HepG2 (cell line): ENCODE results near the gene RNF222. TPM values are rescaled to one million over a fixed set of nuclear protein-coding genes. Genes with fewer than 3 reads are reported as not detected.

Experiments used
- MTA1 ChIP-seq: sonication (generic); formaldehyde crosslinking; IDR thresholded peaks from 2 replicates; pipeline ENCODE4 v1.4.0; 2020; ENCODE audit warnings: missing genetic modification reagents, mild to moderate bottlenecking, borderline replicate concordance
- SP4 ChIP-seq: sonication (generic); formaldehyde crosslinking; IDR thresholded peaks from 2 replicates; pipeline ENCODE4 v1.8.1; 2023; ENCODE audit warnings: mild to moderate bottlenecking, missing genetic modification reagents
- SSRP1 ChIP-seq: IDR thresholded peaks from 2 replicates; pipeline ENCODE4 v1.6.1; 2016; ENCODE audit warnings: control low read depth
- TCF12 ChIP-seq, 2 experiments: fragments of 450-650 bp in 1 of 2; sonication (generic) in 1 of 2; formaldehyde crosslinking in 1 of 2; IDR thresholded peaks; 2 replicates each; pipeline versions ENCODE4 v1.6.1 to v1.8.0; 2017 to 2022; ENCODE audit warnings: antibody characterized with exemption in 1 of 2, mild to moderate bottlenecking in 1 of 2, missing genetic modification reagents in 1 of 2, moderate library complexity in 1 of 2
- ZNF780A ChIP-seq: sonication (generic); formaldehyde crosslinking; IDR thresholded peaks from 2 replicates; pipeline ENCODE4 v1.8.0; 2022; ENCODE audit warnings: mild to moderate bottlenecking, missing genetic modification reagents, moderate library complexity
- ZSCAN22 ChIP-seq: sonication (generic); formaldehyde crosslinking; IDR thresholded peaks from 2 replicates; pipeline ENCODE4 v1.4.0; 2020; ENCODE audit warnings: mild to moderate bottlenecking, missing genetic modification reagents
- polyA plus RNA-seq, 8 experiments: library from polyadenylated mRNA; depleted of rRNA in 3 of 8; stranded (reverse) in 7 of 8; unstranded in 1 of 8; fragments of >200 nt; fragmentation: Illumina TruSeq in 4 of 8; extraction: Trizol in 4 of 8; gene quantifications; 2 replicates each; pipeline versions ENCODE4 v1.2.1 to v1.2.3, GENCODE V29; 2011 to 2016; ENCODE audit warnings: low read depth in 4 of 8, missing spikeins in 1 of 8, mixed read lengths in 1 of 8; ENCODE audit not compliant: insufficient read depth in 1 of 8
- total RNA-seq, 5 experiments: library from RNA; depleted of rRNA; stranded (reverse); fragments of >200 nt; fragmentation: Illumina TruSeq; extraction: Trizol; gene quantifications; 2 replicates each; pipeline ENCODE4 v1.2.3, GENCODE V29; 2016; ENCODE audit warnings: low read depth in 1 of 5
- TF ChIP-seq, protein P1 (sequence below), 2 experiments: sonication (generic) in 1 of 2; formaldehyde crosslinking in 1 of 2; IDR thresholded peaks; 2 replicates each; pipeline versions ENCODE4 v1.6.1 to v1.9.0; 2014 to 2022; ENCODE audit warnings: antibody characterized with exemption in 1 of 2, borderline replicate concordance in 1 of 2, inconsistent platforms in 1 of 2, low read depth in 1 of 2, missing genetic modification reagents in 1 of 2
- TF ChIP-seq, protein P2 (sequence below), 2 experiments: IDR thresholded peaks; 2 replicates each; pipeline ENCODE4 v1.6.1; 2011 to 2012; ENCODE audit warnings: low read length in 2 of 2, borderline replicate concordance in 1 of 2, low read depth in 1 of 2, mild to moderate bottlenecking in 1 of 2, moderate library complexity in 1 of 2
- TF ChIP-seq, protein P3 (sequence below): sonication (generic); formaldehyde crosslinking; IDR thresholded peaks from 2 replicates; pipeline ENCODE4 v1.4.0; 2020; ENCODE audit warnings: mild to moderate bottlenecking, missing genetic modification reagents

RNF222 gene
- total and polyA plus RNA-seq, 2 of the 13 experiments (the other 11 are each of a cell fraction or from before 2014, with no cell fraction given): not detected

DNA sequence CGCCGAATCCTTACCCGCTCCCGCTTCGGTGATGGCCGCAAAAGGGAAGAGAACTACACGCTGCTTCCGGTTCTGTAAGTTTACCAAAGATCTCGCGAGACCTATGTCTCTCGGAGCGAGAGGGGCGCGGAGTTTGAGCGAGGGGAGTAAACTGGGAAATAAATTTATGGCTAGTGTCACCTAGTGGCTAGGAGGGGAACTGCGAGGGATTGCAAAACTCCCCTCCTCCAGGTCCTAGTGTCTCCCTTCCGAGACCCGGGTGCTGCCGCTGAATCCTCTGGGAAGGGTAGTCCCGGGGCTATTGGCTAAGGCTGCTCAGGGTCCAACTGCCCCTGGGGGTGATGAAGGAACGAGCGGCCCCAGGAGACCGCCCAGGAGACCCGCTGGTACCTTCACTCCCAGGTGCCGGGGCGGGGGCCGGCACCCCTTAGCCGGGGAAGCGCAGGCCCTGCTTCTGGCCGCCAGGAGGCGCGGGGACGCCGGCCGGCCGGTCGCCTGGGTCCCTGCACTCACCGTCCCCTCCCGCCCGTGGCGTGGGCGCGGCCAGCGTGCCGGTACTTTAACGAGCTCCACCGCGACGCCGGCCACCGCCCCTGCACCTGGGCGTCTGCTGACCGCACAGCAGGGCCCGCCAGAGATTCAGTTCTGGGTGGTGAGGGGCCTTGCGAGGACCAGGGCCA, 14.3 kb downstream of the RNF222 start, which contains the start of gene RPL26 (continued):
- TF ChIP-seq, protein P1, sequence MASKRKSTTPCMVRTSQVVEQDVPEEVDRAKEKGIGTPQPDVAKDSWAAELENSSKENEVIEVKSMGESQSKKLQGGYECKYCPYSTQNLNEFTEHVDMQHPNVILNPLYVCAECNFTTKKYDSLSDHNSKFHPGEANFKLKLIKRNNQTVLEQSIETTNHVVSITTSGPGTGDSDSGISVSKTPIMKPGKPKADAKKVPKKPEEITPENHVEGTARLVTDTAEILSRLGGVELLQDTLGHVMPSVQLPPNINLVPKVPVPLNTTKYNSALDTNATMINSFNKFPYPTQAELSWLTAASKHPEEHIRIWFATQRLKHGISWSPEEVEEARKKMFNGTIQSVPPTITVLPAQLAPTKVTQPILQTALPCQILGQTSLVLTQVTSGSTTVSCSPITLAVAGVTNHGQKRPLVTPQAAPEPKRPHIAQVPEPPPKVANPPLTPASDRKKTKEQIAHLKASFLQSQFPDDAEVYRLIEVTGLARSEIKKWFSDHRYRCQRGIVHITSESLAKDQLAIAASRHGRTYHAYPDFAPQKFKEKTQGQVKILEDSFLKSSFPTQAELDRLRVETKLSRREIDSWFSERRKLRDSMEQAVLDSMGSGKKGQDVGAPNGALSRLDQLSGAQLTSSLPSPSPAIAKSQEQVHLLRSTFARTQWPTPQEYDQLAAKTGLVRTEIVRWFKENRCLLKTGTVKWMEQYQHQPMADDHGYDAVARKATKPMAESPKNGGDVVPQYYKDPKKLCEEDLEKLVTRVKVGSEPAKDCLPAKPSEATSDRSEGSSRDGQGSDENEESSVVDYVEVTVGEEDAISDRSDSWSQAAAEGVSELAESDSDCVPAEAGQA (IDR thresholded peaks at IDR 0.05; ENCODE audit: low read depth): no peak
- TF ChIP-seq, protein P1 (CRISPR knock-in tag; IDR thresholded peaks at IDR 0.05; ENCODE audit: borderline replicate concordance): no peak
- TF ChIP-seq, protein P2, sequence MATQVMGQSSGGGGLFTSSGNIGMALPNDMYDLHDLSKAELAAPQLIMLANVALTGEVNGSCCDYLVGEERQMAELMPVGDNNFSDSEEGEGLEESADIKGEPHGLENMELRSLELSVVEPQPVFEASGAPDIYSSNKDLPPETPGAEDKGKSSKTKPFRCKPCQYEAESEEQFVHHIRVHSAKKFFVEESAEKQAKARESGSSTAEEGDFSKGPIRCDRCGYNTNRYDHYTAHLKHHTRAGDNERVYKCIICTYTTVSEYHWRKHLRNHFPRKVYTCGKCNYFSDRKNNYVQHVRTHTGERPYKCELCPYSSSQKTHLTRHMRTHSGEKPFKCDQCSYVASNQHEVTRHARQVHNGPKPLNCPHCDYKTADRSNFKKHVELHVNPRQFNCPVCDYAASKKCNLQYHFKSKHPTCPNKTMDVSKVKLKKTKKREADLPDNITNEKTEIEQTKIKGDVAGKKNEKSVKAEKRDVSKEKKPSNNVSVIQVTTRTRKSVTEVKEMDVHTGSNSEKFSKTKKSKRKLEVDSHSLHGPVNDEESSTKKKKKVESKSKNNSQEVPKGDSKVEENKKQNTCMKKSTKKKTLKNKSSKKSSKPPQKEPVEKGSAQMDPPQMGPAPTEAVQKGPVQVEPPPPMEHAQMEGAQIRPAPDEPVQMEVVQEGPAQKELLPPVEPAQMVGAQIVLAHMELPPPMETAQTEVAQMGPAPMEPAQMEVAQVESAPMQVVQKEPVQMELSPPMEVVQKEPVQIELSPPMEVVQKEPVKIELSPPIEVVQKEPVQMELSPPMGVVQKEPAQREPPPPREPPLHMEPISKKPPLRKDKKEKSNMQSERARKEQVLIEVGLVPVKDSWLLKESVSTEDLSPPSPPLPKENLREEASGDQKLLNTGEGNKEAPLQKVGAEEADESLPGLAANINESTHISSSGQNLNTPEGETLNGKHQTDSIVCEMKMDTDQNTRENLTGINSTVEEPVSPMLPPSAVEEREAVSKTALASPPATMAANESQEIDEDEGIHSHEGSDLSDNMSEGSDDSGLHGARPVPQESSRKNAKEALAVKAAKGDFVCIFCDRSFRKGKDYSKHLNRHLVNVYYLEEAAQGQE (IDR thresholded peaks at IDR 0.05; ENCODE audit: borderline replicate concordance in 1 of 2, low read depth in 1 of 2, low read length in 2 of 2): peak in 1 of 2 experiments; percentile 69; a peak in 1 of 4 replicates
- TF ChIP-seq, protein P3, sequence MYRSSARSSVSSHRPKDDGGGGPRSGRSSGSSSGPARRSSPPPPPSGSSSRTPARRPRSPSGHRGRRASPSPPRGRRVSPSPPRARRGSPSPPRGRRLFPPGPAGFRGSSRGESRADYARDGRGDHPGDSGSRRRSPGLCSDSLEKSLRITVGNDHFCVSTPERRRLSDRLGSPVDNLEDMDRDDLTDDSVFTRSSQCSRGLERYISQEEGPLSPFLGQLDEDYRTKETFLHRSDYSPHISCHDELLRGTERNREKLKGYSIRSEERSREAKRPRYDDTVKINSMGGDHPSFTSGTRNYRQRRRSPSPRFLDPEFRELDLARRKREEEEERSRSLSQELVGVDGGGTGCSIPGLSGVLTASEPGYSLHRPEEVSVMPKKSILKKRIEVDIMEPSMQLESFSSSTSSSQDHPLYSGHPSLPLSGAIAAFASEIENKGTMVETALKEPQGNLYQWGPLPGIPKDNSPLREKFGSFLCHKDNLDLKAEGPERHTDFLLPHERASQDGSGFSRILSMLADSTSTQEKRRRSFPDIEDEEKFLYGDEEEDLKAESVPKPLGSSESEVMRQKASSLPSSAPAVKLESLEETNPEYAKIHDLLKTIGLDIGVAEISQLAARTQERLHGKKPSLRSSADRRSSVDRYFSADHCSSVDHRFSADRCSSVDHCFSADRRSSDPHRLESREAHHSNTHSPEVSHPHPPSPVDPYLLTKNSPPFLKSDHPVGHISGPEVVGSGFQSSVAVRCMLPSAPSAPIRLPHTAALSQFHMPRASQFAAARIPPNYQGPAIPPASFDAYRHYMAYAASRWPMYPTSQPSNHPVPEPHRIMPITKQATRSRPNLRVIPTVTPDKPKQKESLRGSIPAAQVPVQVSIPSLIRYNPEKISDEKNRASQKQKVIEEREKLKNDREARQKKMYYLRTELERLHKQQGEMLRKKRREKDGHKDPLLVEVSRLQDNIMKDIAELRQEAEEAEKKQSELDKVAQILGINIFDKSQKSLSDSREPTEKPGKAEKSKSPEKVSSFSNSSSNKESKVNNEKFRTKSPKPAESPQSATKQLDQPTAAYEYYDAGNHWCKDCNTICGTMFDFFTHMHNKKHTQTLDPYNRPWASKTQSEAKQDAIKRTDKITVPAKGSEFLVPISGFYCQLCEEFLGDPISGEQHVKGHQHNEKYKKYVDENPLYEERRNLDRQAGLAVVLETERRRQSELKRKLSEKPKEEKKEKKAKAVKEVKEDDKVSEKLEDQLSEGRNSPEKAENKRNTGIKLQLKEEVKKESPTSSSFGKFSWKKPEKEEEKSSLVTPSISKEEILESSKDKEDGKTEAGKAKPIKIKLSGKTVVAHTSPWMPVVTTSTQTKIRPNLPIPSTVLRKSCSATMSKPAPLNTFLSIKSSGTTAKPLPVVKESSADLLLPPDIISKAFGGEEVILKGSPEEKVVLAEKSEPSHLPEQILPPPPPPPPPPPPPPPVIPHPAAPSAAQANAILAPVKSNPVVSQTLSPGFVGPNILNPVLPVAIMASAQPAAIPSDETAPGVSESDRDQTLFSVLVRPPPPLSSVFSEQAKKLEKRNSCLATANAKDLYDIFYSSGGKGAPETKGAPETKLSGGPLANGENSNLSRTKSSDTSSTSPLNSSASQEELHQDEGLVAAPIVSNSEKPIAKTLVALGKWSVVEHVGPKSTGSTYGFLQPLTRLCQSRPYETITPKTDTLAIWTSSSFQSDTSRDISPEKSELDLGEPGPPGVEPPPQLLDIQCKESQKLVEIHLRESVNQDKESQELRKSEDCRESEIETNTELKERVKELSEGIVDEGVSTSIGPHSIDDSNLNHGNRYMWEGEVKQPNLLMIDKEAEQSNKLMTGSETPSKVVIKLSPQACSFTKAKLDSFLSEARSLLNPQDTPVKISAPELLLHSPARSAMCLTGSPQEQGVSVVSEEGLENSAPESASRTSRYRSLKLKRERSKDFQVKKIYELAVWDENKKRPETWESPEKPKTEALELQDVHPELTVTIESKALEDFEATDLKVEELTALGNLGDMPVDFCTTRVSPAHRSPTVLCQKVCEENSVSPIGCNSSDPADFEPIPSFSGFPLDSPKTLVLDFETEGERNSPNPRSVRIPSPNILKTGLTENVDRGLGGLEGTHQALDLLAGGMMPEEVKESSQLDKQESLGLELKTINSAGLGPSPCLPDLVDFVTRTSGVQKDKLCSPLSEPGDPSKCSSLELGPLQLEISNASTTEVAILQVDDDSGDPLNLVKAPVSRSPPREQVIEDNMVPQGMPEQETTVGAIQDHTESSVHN (CRISPR knock-in tag): no peak
- TF ChIP-seq MTA1 (CRISPR knock-in tag) (peak; percentile 83; the same call in 1 of the 2 replicates), SSRP1 (no peak), ZNF780A (CRISPR knock-in tag) (peak; percentile 77; the same call in 1 of the 2 replicates), TCF12 (IDR thresholded peaks at IDR 0.05) (no peak), TCF12 (CRISPR knock-in tag; IDR thresholded peaks at IDR 0.05) (no peak), ZSCAN22 (CRISPR knock-in tag) (no peak), SP4 (CRISPR knock-in tag) (peak; percentile 48)
